ENCODE measurements around the gene CNP.

The CNP gene

GRCh38 chr17:41942626-41943373, 23.8 kb upstream of the CNP start:
- no peak for DNase-seq

- DNase-seq, result no peak
These were observed 23.1 kb upstream of the CNP start for GRCh38 chr17:41943492-41943891.

DNA sequence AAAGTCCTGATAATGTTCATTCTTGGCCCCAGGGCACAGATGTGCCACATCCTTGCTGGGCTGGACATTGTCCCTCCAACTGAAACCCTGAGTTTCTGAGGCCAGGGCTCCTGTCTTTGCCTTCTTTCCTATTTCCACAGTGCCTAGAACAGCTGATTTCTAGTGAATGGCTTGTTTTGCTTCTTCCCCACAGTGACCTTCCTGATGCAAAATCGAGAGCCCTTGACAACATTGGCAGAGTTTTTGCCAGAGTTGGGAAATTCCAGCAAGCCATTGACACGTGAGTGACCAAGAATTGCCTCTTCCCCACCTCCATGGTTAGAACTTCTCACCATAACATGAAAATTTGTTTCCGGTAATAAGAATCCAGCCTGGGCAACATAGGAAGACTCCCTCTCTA, 21.7 kb upstream of the CNP start:
- no peak for DNase-seq

DNA sequence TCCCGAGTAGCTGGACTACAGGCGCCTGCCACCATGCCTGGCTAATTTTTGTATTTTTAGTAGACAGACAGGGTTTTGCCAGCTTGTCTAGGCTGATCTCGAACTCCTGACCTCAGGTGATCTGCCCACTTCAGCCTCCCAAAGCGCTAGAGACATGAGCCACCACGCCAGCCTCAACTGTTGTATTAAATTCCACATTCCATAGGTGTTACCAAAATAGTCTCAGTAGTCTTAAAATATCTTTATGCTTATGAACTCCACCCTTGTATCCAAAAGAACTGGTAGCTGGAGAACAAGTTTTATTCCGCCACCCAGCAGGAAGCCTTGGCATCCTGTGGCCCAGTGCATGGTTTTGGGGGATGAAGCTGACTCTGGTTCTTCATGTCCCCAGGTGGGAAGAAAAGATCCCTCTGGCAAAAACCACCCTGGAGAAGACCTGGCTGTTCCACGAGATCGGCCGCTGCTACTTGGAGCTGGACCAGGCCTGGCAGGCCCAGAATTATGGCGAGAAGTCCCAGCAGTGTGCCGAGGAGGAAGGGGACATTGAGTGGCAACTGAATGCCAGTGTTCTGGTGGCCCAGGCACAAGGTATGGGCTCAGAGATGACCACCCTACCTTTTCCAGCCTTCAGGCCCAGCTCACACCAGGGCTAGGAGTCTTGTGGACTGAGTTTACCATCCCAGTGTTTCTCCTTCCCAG, 17.7 kb upstream of the CNP start:
- no peak for DNase-seq

DNA sequence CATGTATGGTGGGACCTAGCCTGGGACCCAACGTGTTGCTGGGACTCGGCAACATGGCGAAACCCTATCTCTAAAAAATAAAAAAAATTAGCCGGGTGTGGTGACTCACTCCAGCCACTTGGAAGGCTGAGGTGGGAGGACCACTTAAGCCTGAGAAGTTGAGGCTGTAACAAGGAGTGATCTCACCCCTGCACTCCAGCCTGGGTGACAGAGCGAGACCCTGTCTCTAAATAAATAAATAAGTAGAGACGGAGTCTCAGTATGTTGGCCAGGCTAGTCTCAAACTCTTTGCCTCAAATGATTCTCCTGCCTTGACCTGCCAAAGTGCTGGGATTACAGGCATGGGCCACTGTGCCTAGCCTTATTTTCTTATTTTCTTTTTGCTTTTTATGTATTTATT, 10.1 kb upstream of the CNP start:
- no peak for DNase-seq

GRCh38 chr17:41957031-41957868, 9.3 kb upstream of the CNP start:
- DNase-seq, result no peak

GRCh38 chr17:41957869-41958439, 8.6 kb upstream of the CNP start:
- no peak for DNase-seq

GRCh38 chr17:41959030-41959335, 7.6 kb upstream of the CNP start:
- DNase-seq, result no peak

- DNase-seq, result peak; percentile 68
These were observed 7.1 kb upstream of the CNP start for GRCh38 chr17:41959336-41960095.

DNA sequence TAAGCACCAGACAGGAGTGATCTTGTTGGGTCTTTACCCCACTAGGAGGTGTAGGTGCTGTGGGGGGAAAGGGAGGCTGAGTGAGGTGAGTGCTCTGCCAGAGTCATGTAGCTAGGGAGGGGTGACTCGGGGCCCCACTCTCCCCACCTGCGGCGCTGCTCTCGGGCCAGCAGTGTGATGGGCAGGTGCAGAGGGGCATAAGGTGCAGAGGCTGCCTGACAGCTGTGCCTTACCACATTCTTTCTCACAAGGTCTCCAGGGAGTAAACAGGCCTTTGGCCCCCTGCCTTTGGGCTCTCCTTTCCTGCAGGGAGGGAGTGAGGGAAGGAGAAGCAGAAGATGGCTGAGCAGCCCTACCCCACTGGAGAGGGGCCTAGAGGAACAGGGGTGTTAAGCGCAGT, 4.5 kb upstream of the CNP start:
- no peak for DNase-seq

- peak; percentile 78 for DNase-seq
These were observed 3.7 kb upstream of the CNP start for GRCh38 chr17:41962768-41963434.

DNA sequence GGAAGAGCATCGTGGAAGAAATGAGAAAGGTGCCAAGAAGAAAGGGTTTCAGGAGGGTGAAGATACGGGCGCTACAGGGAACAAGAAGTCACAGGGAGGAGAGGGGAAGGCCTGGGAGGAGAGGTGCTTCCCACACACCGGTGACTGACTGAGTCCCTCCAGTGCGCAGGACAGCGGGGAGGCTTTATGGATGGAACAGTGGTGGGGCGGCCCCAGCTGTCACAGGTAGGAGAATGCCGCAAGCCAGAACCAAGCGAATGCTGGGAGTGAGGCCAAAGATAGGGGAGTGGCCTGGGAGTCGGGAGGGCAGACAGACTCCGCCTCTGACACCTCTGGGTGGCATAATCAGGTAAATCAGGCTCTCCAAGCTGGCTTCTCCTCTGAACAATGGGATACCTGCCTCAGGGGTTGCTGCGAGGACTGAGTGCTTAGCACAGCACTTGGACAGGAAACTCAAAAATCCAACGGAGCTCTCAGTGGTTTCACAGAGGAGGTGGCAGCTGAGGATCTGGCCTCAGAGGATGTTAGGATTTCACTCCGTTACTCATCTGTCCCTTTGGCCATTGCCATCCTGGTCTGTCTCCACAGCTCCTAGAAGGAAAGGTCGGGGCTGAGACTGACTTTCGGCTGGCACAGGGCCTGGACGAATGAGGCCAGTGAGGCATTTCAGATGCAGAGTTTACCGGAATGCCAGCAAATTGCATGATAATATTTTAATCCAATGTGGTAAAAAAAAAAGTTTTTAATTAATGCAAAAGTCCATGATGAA, 717 bp upstream of the CNP start:
- peak; percentile 58 for DNase-seq

GRCh38 chr17:41967141-41967920, 736 bp downstream of the CNP start:
- no peak for DNase-seq

DNA sequence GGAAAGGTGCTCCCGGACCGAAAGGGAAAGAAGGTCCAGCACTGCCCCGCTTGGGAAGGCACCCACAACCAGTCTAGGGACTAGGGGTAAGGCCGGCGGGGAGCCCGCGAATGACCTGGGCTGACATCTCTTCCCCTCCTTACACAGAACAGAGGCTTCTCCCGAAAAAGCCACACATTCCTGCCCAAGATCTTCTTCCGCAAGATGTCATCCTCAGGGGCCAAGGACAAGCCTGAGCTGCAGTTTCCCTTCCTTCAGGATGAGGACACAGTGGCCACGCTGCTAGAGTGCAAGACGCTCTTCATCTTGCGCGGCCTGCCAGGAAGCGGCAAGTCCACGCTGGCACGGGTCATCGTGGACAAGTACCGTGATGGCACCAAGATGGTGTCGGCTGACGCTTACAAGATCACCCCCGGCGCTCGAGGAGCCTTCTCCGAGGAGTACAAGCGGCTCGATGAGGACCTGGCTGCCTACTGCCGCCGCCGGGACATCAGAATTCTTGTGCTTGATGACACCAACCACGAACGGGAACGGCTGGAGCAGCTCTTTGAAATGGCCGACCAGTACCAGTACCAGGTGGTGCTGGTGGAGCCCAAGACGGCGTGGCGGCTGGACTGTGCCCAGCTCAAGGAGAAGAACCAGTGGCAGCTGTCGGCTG, 1.5 kb downstream of the CNP start:
- no peak for DNase-seq

DNA sequence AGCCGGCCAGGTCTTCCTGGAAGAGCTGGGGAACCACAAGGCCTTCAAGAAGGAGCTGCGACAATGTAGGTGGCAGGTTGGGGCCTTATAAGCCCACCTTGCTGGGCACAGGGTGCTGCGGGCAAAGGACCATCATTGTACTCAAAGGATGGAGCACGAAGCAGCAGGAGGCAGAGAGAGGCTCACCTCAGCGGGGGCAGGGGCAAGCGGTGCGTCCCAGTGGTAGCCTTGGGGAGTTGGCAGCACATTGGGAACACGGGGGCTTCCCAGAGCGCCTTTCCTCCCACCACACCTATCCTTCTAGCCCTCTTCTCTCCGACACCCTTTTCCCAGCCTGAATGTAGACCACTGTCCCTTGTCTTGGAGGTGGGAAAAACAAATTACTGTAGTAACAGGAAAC, 2.1 kb downstream of the CNP start:
- no peak for DNase-seq

GRCh38 chr17:41970901-41971331, 4.3 kb downstream of the CNP start:
- DNase-seq, result no peak

DNA sequence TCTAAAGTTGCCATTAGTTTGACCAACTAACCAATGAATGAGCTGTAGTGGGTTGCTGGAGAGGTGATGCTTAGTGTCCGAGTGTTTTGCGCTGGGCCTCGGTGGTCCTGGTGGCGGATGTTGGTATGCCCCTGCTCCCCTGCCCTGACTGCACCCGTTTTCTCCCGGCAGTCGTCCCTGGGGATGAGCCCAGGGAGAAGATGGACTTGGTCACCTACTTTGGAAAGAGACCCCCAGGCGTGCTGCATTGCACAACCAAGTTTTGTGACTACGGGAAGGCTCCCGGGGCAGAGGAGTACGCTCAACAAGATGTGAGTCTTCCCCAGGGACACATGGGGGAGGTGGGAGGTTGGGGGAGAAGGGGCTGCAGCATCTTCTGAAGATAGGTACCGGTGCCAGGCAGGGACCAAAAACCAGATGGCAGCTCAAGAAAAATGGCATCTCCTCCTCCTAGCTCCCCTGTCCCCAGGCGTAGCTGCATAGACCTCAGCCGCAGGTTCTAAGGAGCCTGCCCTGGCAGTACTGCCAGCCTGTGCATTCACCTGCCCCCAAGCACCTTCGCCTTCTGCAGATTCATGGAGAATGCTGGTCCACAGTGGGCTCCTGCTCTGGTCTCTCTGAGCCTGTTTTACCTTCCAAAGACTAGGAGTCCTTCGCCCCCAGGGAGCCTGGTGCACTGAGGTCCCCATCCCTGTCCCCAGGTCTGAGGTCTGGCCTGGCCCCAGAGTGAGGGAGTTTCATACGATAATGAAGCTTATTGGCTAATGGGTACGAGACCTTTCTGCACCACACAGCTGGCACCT, 5.3 kb downstream of the CNP start:
- no peak for DNase-seq

GRCh38 chr17:41972571-41973407, 6.2 kb downstream of the CNP start:
- DNase-seq, result no peak

Data from 8988T (cell line).